ENCODE results near the gene CPM. TPM values are rescaled to one million over a fixed set of nuclear protein-coding genes. Genes with fewer than 3 reads are reported as not detected.

The CPM gene
- polyA plus RNA-seq, 1 donor (not counting 4 experiments of a cell fraction or from before 2014, with no cell fraction given) = 2.5 TPM

DNA sequence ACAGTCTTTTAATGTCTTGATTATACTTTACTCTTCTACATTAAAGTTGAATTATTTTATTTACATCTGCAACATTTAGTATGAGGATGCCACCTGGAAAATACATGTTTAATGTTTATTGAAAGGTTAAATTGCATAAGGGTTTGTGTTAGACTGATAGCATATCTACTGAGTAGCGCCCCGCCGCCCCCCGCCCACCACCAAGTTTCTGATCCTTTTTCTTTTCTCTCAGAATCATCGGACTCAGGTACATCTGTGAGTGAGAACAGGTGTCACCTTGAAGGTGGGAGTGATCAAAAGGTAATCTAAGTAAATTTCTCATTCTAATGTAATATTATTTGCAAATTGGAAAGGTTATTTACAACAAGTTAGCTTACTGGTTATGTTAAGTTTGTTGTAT, 108.8 kb downstream of the CPM start:
- Histone ChIP-seq H3K27ac (ENCODE audit: control insufficient read depth, insufficient read depth, low read length) (no peak overlapping the region), H3K9me1 (ENCODE audit: control insufficient read depth, extremely low read depth, insufficient read depth, low read length) (no peaks in the 10 kb centered on the region), H3K4me2 (ENCODE audit: control insufficient read depth, extremely low read depth, insufficient read depth, low read depth, low read length) (no peak overlapping the region), H2AFZ (ENCODE audit: control insufficient read depth, low read length) (no peak overlapping the region), H3K4me1 (ENCODE audit: control insufficient read depth, extremely low read depth, insufficient read depth, low read length) (no peaks in the 10 kb centered on the region), H3K4me3 (ENCODE audit: control insufficient read depth in 2 of 3, extremely low read depth in 1 of 3, insufficient read depth in 2 of 3, low read depth in 1 of 3, low read length in 3 of 3) (no peak overlapping the region), H3K79me2 (ENCODE audit: control insufficient read depth, insufficient read depth, low read length) (peaks cover 19% of the 10 kb centered on the region), H3K36me3 (ENCODE audit: control insufficient read depth in 2 of 2, extremely low read depth in 1 of 2, insufficient read depth in 2 of 2, low read length in 2 of 2) (peaks cover 17 to 33% of the 10 kb centered on the region in 2 experiments), H4K20me1 (ENCODE audit: control insufficient read depth, extremely low read depth, insufficient read depth, low read length) (no peaks in the 10 kb centered on the region), H3K27me3 (ENCODE audit: control insufficient read depth, extremely low read depth, insufficient read depth, low read length) (no peaks in the 10 kb centered on the region), H3K9ac (ENCODE audit: control insufficient read depth, extremely low read depth, insufficient read depth, low read length) (no peak overlapping the region), H3K9me3 (ENCODE audit: control insufficient read depth, low read depth, low read length) (no peaks in the 10 kb centered on the region)
- TF ChIP-seq EZH2 (IDR thresholded peaks at IDR 0.05; ENCODE audit: low read length) = no peak
- TF ChIP-seq, protein P1, sequence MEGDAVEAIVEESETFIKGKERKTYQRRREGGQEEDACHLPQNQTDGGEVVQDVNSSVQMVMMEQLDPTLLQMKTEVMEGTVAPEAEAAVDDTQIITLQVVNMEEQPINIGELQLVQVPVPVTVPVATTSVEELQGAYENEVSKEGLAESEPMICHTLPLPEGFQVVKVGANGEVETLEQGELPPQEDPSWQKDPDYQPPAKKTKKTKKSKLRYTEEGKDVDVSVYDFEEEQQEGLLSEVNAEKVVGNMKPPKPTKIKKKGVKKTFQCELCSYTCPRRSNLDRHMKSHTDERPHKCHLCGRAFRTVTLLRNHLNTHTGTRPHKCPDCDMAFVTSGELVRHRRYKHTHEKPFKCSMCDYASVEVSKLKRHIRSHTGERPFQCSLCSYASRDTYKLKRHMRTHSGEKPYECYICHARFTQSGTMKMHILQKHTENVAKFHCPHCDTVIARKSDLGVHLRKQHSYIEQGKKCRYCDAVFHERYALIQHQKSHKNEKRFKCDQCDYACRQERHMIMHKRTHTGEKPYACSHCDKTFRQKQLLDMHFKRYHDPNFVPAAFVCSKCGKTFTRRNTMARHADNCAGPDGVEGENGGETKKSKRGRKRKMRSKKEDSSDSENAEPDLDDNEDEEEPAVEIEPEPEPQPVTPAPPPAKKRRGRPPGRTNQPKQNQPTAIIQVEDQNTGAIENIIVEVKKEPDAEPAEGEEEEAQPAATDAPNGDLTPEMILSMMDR (optimal IDR thresholded peaks at IDR 0.05 in 1 of 3, IDR thresholded peaks at IDR 0.05 in 1 of 3, conservative IDR thresholded peaks at IDR 0.05 in 1 of 3; ENCODE audit: extremely low read depth in 1 of 3, insufficient read depth in 2 of 3, low read length in 3 of 3) = no peak
- dilution Hi-C loops (cut with MboI; ENCODE audit: extremely low pct_ligation_motif_present, low sequenced_read_pairs) = no loop called here
- FAIRE-seq = no peak
- DNase-seq (ENCODE audit: low read depth, low spot score) = no peak

DNA sequence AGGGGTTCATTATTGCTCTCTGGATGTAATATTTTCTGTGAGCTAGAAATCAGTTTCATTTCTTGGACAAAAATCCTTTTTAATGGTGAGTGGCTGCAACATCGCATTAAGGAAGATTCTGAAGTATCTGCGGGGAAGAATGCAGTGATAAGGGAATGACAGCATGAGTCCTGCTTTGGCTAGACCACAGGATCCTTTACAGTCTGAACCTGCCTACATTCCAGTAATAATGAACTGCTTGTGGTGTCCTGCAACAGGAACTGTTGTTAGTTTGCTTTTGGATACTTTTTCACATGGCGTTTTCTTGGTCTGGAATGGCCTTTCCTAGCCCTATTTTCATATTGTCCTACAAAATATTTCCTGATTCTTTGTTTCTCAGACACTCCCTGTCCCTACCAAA, 109.3 kb downstream of the CPM start:
- Histone ChIP-seq H3K9me3 (ENCODE audit: control insufficient read depth, low read depth, low read length) (no peaks in the 10 kb centered on the region), H3K27me3 (ENCODE audit: control insufficient read depth, extremely low read depth, insufficient read depth, low read length) (no peaks in the 10 kb centered on the region), H3K27ac (ENCODE audit: control insufficient read depth, insufficient read depth, low read length) (no peak overlapping the region), H3K36me3 (ENCODE audit: control insufficient read depth in 2 of 2, extremely low read depth in 1 of 2, insufficient read depth in 2 of 2, low read length in 2 of 2) (peaks cover 17 to 30% of the 10 kb centered on the region in 2 experiments), H4K20me1 (ENCODE audit: control insufficient read depth, extremely low read depth, insufficient read depth, low read length) (no peaks in the 10 kb centered on the region), H3K9me1 (ENCODE audit: control insufficient read depth, extremely low read depth, insufficient read depth, low read length) (no peaks in the 10 kb centered on the region), H3K9ac (ENCODE audit: control insufficient read depth, extremely low read depth, insufficient read depth, low read length) (no peak overlapping the region), H3K4me3 (ENCODE audit: control insufficient read depth in 2 of 3, extremely low read depth in 1 of 3, insufficient read depth in 2 of 3, low read depth in 1 of 3, low read length in 3 of 3) (no peak overlapping the region), H3K4me1 (ENCODE audit: control insufficient read depth, extremely low read depth, insufficient read depth, low read length) (no peaks in the 10 kb centered on the region), H2AFZ (ENCODE audit: control insufficient read depth, low read length) (no peak overlapping the region), H3K4me2 (ENCODE audit: control insufficient read depth, extremely low read depth, insufficient read depth, low read depth, low read length) (no peak overlapping the region), H3K79me2 (ENCODE audit: control insufficient read depth, insufficient read depth, low read length) (peaks cover 19% of the 10 kb centered on the region)
- dilution Hi-C loops (cut with MboI; ENCODE audit: extremely low pct_ligation_motif_present, low sequenced_read_pairs) = no loop called here
- DNase-seq (ENCODE audit: low read depth, low spot score) = no peak
- TF ChIP-seq, protein P1 (optimal IDR thresholded peaks at IDR 0.05 in 1 of 3, IDR thresholded peaks at IDR 0.05 in 1 of 3, conservative IDR thresholded peaks at IDR 0.05 in 1 of 3; ENCODE audit: extremely low read depth in 1 of 3, insufficient read depth in 2 of 3, low read length in 3 of 3) = no peak
- TF ChIP-seq EZH2 (IDR thresholded peaks at IDR 0.05; ENCODE audit: low read length) = no peak
- peak; percentile 69 for FAIRE-seq

Measured in keratinocyte (primary cell).